NOMO-1 treated with DMSO at 0.1 percent for 48 hours (cell line): ENCODE data around the gene PTPRN2.
"Not testable (repeated sequence)": the region's sequence is repeated elsewhere in the genome, so short reads cannot be mapped to it uniquely, and the experiment has no call there.

ENCODE experiments used
- DNase-seq: peaks from one replicate; lab custom pipeline; 2025; ENCODE audit not compliant: unreplicated experiment; lab: John Stamatoyannopoulos, UW

Gene PTPRN2

GRCh38 chr7:158286210-158286609 is 301.4 kb downstream of the PTPRN2 start:
- DNase-seq = no peak

GRCh38 chr7:158285383-158285770 is 302.2 kb downstream of the PTPRN2 start:
- DNase-seq = no peak

- no peak for DNase-seq
Observed at GRCh38 chr7:158284617-158285382, 302.8 kb downstream of the PTPRN2 start.

- DNase-seq = no peak
Observed at GRCh38 chr7:158284121-158284520, 303.5 kb downstream of the PTPRN2 start.

GRCh38 chr7:158283016-158283974 is 304.3 kb downstream of the PTPRN2 start:
- DNase-seq = no peak

- DNase-seq = no peak
Observed at GRCh38 chr7:158282461-158283001, 305.1 kb downstream of the PTPRN2 start.

GRCh38 chr7:158281441-158281840 is 306.2 kb downstream of the PTPRN2 start:
- no peak for DNase-seq

GRCh38 chr7:158280448-158281144 is 307.0 kb downstream of the PTPRN2 start:
- no peak for DNase-seq

GRCh38 chr7:158279539-158280447 is 307.8 kb downstream of the PTPRN2 start:
- no peak for DNase-seq

- no peak for DNase-seq
Observed at GRCh38 chr7:158278745-158279320, 308.8 kb downstream of the PTPRN2 start.

GRCh38 chr7:158277219-158278141 is 310.1 kb downstream of the PTPRN2 start:
- DNase-seq = no peak

- DNase-seq = no peak
Observed at GRCh38 chr7:158276414-158277218, 311.0 kb downstream of the PTPRN2 start.

GRCh38 chr7:158275711-158276413 is 311.8 kb downstream of the PTPRN2 start:
- DNase-seq = no peak

GRCh38 chr7:158274996-158275395 is 312.6 kb downstream of the PTPRN2 start:
- no peak for DNase-seq

- no peak for DNase-seq
Observed at GRCh38 chr7:158274404-158274811, 313.2 kb downstream of the PTPRN2 start.

- DNase-seq = not testable (repeated sequence)
Observed at GRCh38 chr7:158273756-158274342, 313.8 kb downstream of the PTPRN2 start.

- no peak for DNase-seq
Observed at GRCh38 chr7:158273138-158273651, 314.4 kb downstream of the PTPRN2 start.
